Skeletal muscle tissue (tissue), 4 donors: ENCODE results near the gene ZNF763. TPM values are rescaled to one million over a fixed set of nuclear protein-coding genes. Genes with fewer than 3 reads are reported as not detected.
"Not testable (repeated sequence)": the region's sequence is repeated elsewhere in the genome, so short reads cannot be mapped to it uniquely, and the experiment has no call there.

Source experiments
- H3K27ac ChIP-seq: one replicate; pipeline ENCODE4 v1.7.0; 2013; ENCODE audit warnings: mild to moderate bottlenecking, low read depth, low read length, inconsistent platforms
- H3K27me3 ChIP-seq, 3 donors: one replicate each; pipeline ENCODE4 v1.7.0; 2013; ENCODE audit warnings: low read length in 3 of 3; ENCODE audit not compliant: control insufficient read depth in 3 of 3, insufficient read depth in 3 of 3
- H3K36me3 ChIP-seq, 3 donors: one replicate each; pipeline ENCODE4 v1.7.0; 2013; ENCODE audit warnings: low read length in 3 of 3; ENCODE audit not compliant: control insufficient read depth in 3 of 3, insufficient read depth in 3 of 3
- H3K4me1 ChIP-seq, 3 donors: one replicate each; pipeline ENCODE4 v1.7.0; 2013; ENCODE audit warnings: low read length in 3 of 3, mild to moderate bottlenecking in 3 of 3; ENCODE audit not compliant: control insufficient read depth in 3 of 3, insufficient read depth in 3 of 3
- H3K4me3 ChIP-seq, 3 donors: one replicate each; pipeline ENCODE4 v1.7.0; 2013; ENCODE audit warnings: low read length in 3 of 3
- H3K9ac ChIP-seq, 3 donors: one replicate each; pipeline ENCODE4 v1.7.0; 2013; ENCODE audit warnings: low read length in 3 of 3, mild to moderate bottlenecking in 3 of 3, moderate library complexity in 2 of 3, low read depth in 1 of 3
- H3K9me3 ChIP-seq, 3 donors: one replicate each; pipeline ENCODE4 v1.7.0; 2013; ENCODE audit warnings: low read length in 3 of 3; ENCODE audit not compliant: control insufficient read depth in 3 of 3
- total RNA-seq: library from RNA; depleted of rRNA; stranded (reverse); fragments of >200 nt; gene quantifications from one replicate; pipeline ENCODE4 v1.2.3, GENCODE V29; 2014
- donor health status: Osteomylitis.

ZNF763 gene
- total RNA-seq, 1 donor from 2014 or later = 2.1 TPM

DNA sequence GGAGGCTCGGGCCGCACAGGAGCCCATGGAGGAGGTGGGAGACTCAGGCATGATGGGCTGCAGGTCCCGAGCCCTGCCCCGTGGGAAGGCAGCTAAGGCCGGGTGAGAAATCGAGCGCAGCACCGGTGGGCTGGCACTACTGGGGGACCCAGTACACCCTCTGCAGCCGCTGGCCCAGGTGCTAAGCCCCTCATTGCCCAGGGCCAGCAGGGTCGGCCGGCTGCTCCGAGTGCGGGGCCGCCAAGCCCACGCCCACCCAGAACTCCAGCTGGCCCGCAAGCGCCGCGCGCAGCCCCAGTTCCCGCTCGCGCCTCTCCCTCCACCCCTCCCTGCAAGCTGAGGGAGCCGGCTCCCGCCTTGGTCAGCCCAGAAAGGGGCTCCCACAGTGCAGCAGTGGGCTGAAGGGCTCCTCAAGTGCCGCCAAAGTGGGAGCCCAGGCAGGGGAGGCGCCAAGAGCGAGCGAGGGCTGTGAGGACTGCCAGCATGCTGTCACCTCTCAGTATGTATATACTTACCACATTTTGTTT, 23.4 kb upstream of the ZNF763 start:
- not testable (repeated sequence) for H3K4me1 ChIP-seq, H3K27ac ChIP-seq, H3K9ac ChIP-seq, H3K4me3 ChIP-seq, H3K27me3 ChIP-seq
- Histone ChIP-seq H3K36me3 (peaks cover 13 to 28% (median 27%) of the 10 kb centered on the region in 3 donors), H3K9me3 (peaks cover 26 to 40% (median 30%) of the 10 kb centered on the region in 3 donors)

DNA sequence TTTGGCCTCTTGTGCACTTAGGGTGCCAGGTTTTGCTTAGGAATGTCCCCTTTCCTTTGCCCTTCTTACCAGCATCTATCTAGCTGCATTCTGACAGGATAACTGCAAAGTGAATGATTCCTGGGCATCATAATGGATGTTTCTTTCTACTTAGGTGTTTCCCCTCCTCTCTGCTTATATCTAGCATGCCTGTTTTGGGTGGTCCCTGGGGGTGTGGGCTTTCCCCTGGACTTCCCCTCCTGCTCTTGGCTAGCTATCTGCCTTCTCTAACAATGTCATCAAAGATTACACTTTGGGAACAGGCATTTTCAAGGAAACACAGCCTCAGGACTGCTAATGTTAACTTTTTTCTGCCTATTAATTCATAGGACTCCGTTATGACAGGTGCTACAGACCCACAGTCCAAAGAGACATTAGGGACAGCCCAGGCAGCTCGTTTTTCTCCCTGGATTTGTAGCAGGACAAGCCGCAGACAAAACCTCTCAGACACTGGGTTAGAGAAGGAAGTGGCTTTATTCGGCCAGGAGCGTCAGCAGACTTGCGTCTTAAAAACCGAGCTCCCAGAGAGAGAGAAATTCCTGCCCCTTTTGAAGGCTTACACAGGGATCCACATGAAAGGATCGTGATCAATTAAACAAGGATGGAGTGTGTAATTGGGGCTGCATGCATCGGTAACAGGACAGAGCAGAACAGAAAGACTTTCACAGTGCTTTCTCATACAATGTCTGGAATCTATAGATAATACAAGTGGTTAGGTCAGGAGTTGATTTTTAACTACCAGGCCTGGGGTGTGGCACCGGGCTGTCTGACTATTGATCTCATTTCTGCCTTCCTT, 22.6 kb upstream of the ZNF763 start:
- H3K27me3 ChIP-seq = no peaks in the 10 kb centered on the region
- peaks cover 27 to 38% (median 36%) of the 10 kb centered on the region in 3 donors for H3K9me3 ChIP-seq
- no peak overlapping the region for H3K9ac ChIP-seq
- no peak overlapping the region for H3K27ac ChIP-seq
- peaks cover 21 to 35% (median 32%) of the 10 kb centered on the region in 3 donors for H3K36me3 ChIP-seq
- peak overlapping the region in 1 of 3 donors; percentile 1 for H3K4me3 ChIP-seq
- no peaks in the 10 kb centered on the region for H3K4me1 ChIP-seq

DNA sequence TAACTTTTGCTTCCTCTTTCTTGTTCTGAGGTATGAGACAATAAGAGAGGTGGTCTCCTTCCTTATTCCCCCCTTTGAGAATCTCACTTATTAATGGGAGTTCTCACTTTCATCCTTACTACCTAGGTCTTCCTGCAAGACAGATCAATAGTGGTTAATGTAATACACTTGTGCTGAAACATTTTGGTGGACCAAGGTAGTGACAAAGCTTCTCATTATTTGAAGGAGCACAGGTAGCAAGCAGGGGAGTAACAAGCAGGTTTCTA, 22.1 kb upstream of the ZNF763 start:
- H3K27ac ChIP-seq = no peak overlapping the region
- peaks cover 29 to 41% (median 40%) of the 10 kb centered on the region in 3 donors for H3K9me3 ChIP-seq
- peaks cover 26 to 41% (median 38%) of the 10 kb centered on the region in 3 donors for H3K36me3 ChIP-seq
- H3K9ac ChIP-seq = no peak overlapping the region
- H3K27me3 ChIP-seq = no peaks in the 10 kb centered on the region
- no peaks in the 10 kb centered on the region for H3K4me1 ChIP-seq
- H3K4me3 ChIP-seq = no peak overlapping the region

DNA sequence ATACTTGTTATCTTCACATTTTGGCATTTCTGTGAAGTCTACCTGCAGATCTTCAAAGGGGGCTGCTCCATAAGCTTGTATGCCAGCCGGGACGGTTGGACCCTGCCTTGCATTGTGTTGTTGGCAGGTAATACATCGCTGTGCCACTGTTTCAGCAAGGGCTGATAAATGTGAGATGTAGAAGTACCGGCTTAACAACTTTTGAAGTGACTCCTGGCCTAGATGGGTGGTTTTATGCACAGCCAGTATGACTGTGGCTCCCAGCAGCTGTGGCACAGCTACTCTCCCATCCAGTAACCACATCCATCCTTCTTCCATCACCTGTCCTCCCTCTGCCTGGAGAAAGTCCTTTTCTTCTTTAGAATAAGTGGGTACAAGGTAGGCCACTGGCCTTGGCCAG, 20.2 kb upstream of the ZNF763 start:
- Histone ChIP-seq H3K4me3 (no peak overlapping the region), H3K36me3 (peaks cover 45 to 57% (median 56%) of the 10 kb centered on the region in 3 donors), H3K27me3 (no peaks in the 10 kb centered on the region), H3K9ac (no peak overlapping the region), H3K4me1 (no peaks in the 10 kb centered on the region), H3K27ac (no peak overlapping the region), H3K9me3 (peaks cover 43 to 60% (median 56%) of the 10 kb centered on the region in 3 donors)

DNA sequence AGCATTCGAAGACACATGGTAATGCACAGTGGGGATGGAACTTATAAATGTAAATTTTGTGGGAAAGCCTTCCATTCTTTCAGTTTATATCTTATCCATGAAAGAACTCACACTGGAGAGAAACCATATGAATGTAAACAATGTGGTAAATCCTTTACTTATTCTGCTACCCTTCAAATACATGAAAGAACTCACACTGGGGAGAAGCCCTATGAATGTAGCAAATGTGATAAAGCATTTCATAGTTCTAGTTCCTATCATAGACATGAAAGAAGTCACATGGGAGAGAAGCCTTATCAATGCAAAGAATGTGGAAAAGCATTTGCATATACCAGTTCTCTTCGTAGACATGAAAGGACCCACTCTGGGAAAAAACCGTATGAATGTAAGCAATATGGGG, 16.2 kb upstream of the ZNF763 start:
- Histone ChIP-seq H3K27me3 (no peaks in the 10 kb centered on the region), H3K27ac (no peak overlapping the region), H3K9ac (no peak overlapping the region), H3K4me1 (no peaks in the 10 kb centered on the region), H3K36me3 (peaks cover 54 to 59% (median 56%) of the 10 kb centered on the region in 3 donors), H3K9me3 (peaks cover 57 to 68% (median 59%) of the 10 kb centered on the region in 3 donors), H3K4me3 (peak overlapping the region in 2 of 3 donors; percentile 8 to 34)

DNA sequence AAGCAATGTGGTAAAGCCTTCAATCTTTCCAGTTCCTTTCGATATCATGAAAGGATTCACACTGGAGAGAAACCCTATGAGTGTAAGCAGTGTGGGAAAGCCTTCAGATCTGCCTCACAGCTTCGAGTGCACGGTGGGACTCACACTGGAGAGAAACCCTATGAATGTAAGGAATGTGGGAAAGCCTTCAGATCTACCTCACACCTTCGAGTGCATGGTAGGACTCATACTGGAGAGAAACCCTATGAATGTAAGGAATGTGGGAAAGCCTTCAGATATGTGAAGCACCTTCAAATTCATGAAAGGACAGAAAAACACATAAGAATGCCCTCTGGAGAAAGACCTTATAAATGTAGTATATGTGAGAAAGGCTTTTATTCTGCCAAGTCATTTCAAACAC, 15.6 kb upstream of the ZNF763 start:
- Histone ChIP-seq H3K27me3 (no peaks in the 10 kb centered on the region), H3K27ac (no peak overlapping the region), H3K9ac (no peak overlapping the region), H3K4me3 (peak overlapping the region in 2 of 3 donors; percentile 30 to 34), H3K9me3 (peaks cover 55 to 68% (median 59%) of the 10 kb centered on the region in 3 donors), H3K4me1 (no peaks in the 10 kb centered on the region), H3K36me3 (peaks cover 50 to 59% (median 51%) of the 10 kb centered on the region in 3 donors)

DNA sequence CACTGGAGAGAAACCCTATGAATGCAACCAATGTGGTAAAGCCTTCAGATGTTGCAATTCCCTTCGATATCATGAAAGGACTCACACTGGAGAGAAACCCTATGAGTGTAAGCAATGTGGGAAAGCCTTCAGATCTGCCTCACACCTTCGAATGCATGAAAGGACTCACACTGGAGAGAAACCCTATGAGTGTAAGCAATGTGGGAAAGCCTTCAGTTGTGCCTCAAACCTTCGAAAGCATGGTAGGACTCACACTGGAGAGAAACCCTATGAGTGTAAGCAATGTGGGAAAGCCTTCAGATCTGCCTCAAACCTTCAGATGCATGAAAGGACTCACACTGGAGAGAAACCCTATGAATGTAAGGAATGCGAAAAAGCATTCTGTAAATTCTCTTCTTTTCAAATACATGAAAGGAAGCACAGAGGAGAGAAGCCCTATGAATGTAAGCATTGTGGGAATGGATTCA, 15.2 kb upstream of the ZNF763 start:
- not testable (repeated sequence) for H3K27me3 ChIP-seq, H3K27ac ChIP-seq, H3K4me1 ChIP-seq, H3K9ac ChIP-seq
- H3K4me3 ChIP-seq = peak overlapping the region in 2 of 3 donors; percentile 30 to 34
- peaks cover 51 to 65% (median 57%) of the 10 kb centered on the region in 3 donors for H3K9me3 ChIP-seq
- H3K36me3 ChIP-seq = peaks cover 46 to 57% (median 47%) of the 10 kb centered on the region in 3 donors

DNA sequence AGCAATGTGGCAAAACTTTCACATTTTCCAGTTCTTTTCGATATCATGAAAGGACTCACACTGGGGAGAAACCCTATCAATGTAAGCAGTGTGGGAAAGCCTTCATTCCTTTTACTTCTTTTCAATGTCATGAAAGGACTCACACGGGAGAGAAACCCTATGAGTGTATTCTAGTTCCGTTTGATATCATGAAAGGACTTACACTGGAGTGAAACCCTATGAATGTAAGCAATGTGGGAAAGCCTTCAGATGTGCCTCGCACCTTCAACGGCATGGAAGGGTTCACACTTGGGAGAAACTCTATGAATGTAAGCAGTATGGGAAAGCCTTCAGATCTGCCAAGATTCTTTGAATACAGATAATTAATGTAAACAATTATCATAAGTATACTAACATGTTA, 14.5 kb upstream of the ZNF763 start:
- Histone ChIP-seq H3K27me3 (no peaks in the 10 kb centered on the region), H3K36me3 (peaks cover 43 to 55% (median 45%) of the 10 kb centered on the region in 3 donors), H3K4me3 (peak overlapping the region in 2 of 3 donors; percentile 25 to 34), H3K9me3 (peaks cover 47 to 61% (median 50%) of the 10 kb centered on the region in 3 donors), H3K4me1 (no peaks in the 10 kb centered on the region), H3K9ac (no peak overlapping the region), H3K27ac (no peak overlapping the region)

DNA sequence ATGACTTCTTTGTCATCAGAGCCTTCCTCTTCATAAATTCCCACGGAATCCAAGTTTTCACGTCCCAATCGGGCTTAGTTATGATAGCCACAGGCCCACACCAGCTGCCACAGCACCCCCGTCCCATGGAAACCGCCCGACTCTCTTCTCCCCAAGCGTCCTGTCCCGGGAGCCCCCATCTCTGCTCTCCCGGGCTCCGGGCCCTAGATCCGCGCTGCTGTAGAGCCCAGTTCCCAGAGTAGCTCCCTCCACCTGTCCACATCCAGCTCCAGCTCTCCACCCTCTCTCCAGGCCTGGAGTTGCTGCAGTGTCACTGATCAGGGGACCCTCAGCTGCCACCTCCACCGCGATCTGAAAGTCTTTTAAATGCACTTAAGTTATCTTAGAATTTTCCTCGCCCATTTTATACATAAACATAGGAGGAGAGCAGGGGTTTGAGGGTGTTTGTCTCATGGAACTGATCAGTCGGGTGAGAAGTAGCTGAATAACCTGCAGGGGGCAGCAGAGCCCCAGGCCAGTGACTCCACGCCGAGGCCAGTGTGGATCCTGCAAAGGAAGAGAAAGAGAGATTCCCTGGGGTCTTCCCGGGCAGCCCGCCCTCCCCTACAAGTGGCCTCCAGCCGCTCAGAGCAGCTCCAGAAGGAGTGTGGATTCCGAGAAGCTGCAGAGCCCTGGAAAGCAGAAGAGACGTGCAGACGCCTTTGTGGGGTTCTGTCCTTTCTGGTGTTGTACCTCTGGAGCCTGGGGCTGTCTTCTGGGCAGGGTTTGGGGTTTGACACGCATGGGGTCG, 1.1 kb upstream of the ZNF763 start:
- H3K36me3 ChIP-seq = no peaks in the 10 kb centered on the region
- peak overlapping the region; percentile 22 to 96 (median 73) for H3K4me3 ChIP-seq

More for the DNA sequence above, 1.1 kb upstream of the ZNF763 start:
- Histone ChIP-seq H3K4me1 (peaks cover 13 to 17% (median 15%) of the 10 kb centered on the region in 3 donors), H3K27ac (peak overlapping the region; percentile 88), H3K9ac (peak overlapping the region in 1 of 3 donors; percentile 92), H3K9me3 (no peaks in the 10 kb centered on the region), H3K27me3 (no peaks in the 10 kb centered on the region)
